PC-3 (cell line): ENCODE data around the gene KRT5. TPM values are rescaled to one million over a fixed set of nuclear protein-coding genes. Genes with fewer than 3 reads are reported as not detected.

Experiments used
- ATAC-seq: fragments of 200-7000 bp; cut with Tn5 transposase; 2 replicates; pipeline ENCODE4 v1.9.1; 2020; ENCODE audit warnings: mild to moderate bottlenecking, moderate library complexity
- Bru-seq: library from RNA; stranded (reverse); fragments of 400-500 nt; gene quantifications from one replicate; lab custom pipeline; 2021; lab: Mats Ljungman, UMichigan
- BruChase-seq, 2 experiments: library from RNA; stranded (reverse); fragments of 400-500 nt; gene quantifications; one replicate each; lab custom pipeline; 2021; lab: Mats Ljungman, UMichigan
- BruUV-seq: library from RNA; stranded (reverse); fragments of 400-500 nt; replicated peaks from 2 replicates; lab custom pipeline; 2021; lab: Mats Ljungman, UMichigan
- CTCF ChIA-PET: fragments of 300-600 bp; sonication (Branson Sonifier 250); formaldehyde crosslinking; loops from one replicate; lab custom pipeline; 2022; ENCODE audit warnings: antibody characterized with exemption; lab: Charles Lee
- POLR2A ChIA-PET: fragments of 300-600 bp; sonication (Branson Sonifier 250); formaldehyde crosslinking; loops from one replicate; lab custom pipeline; 2022; ENCODE audit warnings: antibody characterized with exemption; ENCODE audit not compliant: unreplicated experiment; lab: Charles Lee
- DNase-seq: peaks from one replicate; pipeline ENCODE4 v3.0.0-alpha.2; 2015
- H2AFZ ChIP-seq: fragments of 300-600 bp; sonication (generic); 2 replicates; pipeline ENCODE4 v1.6.0; 2016; ENCODE audit warnings: antibody characterized with exemption, low read length
- H3F3A ChIP-seq: fragments of 300-600 bp; sonication (generic); one replicate; pipeline ENCODE4 v1.6.0; 2017; ENCODE audit warnings: antibody characterized with exemption, low read length, control low read depth, mild to moderate bottlenecking; ENCODE audit not compliant: unreplicated experiment
- H3K27ac ChIP-seq: fragments of 300-600 bp; sonication (generic); 2 replicates; pipeline ENCODE4 v1.5.1; 2016; ENCODE audit warnings: mild to moderate bottlenecking, low read length
- H3K27me3 ChIP-seq: fragments of 300-600 bp; sonication (generic); 2 replicates; pipeline ENCODE4 v1.6.1; 2016; ENCODE audit warnings: low read length, mixed read lengths
- H3K36me3 ChIP-seq: fragments of 300-600 bp; sonication (generic); 2 replicates; pipeline ENCODE4 v1.6.1; 2016; ENCODE audit warnings: low read depth, mixed run types, low read length, mixed read lengths
- H3K4me1 ChIP-seq: fragments of 300-600 bp; sonication (generic); 2 replicates; pipeline ENCODE4 v1.5.1; 2016; ENCODE audit warnings: low read length; ENCODE audit not compliant: insufficient read depth
- H3K4me2 ChIP-seq: fragments of 300-600 bp; sonication (generic); 2 replicates; pipeline ENCODE4 v1.6.0; 2016; ENCODE audit warnings: low read length
- H3K4me3 ChIP-seq: fragments of 300-600 bp; sonication (generic); 2 replicates; pipeline ENCODE4 v1.5.1; 2016; ENCODE audit warnings: mild to moderate bottlenecking, low read length, mixed read lengths
- H3K79me2 ChIP-seq: fragments of 300-600 bp; sonication (generic); 2 replicates; pipeline ENCODE4 v1.6.1; 2017; ENCODE audit warnings: low read length, mixed read lengths
- H3K9ac ChIP-seq: fragments of 300-600 bp; sonication (generic); 2 replicates; pipeline ENCODE4 v1.6.0; 2016; ENCODE audit warnings: mild to moderate bottlenecking, low read length
- H3K9me2 ChIP-seq: fragments of 300-600 bp; sonication (generic); replicated peaks from 2 replicates; pipeline ENCODE4 v1.6.1; 2016; ENCODE audit warnings: mixed run types, low read length, mixed read lengths
- H3K9me3 ChIP-seq: fragments of 300-600 bp; sonication (generic); 2 replicates; pipeline ENCODE4 v1.6.1; 2016; ENCODE audit warnings: low read length, mixed read lengths
- H4K20me1 ChIP-seq: fragments of 300-600 bp; sonication (generic); 2 replicates; pipeline ENCODE4 v1.6.1; 2016; ENCODE audit warnings: low read length, mixed read lengths
- EZH2 ChIP-seq: fragments of 300-600 bp; sonication (generic); IDR thresholded peaks from one replicate; pipeline ENCODE4 v1.6.1; 2017; ENCODE audit warnings: antibody characterized with exemption, mild to moderate bottlenecking, low read length; ENCODE audit not compliant: unreplicated experiment
- EZH2phosphoT487 ChIP-seq: fragments of 300-600 bp; sonication (generic); IDR thresholded peaks from 2 replicates; pipeline ENCODE4 v1.6.1; 2018; ENCODE audit warnings: mild to moderate bottlenecking, antibody characterized with exemption, low read length, borderline replicate concordance
- intact Hi-C: fragments of 100-400 bp; cut with micrococcal nuclease; formaldehyde crosslinking; loops from 2 replicates; pipeline ENCODE4 v1.9.0; 2023
- long read RNA-seq: library from polyadenylated mRNA; unstranded; transcript quantifications from one replicate; pipeline ENCODE4 v2.0.0, GENCODE V29; 2021; ENCODE audit not compliant: unreplicated experiment
- total RNA-seq: library from RNA; depleted of rRNA; stranded (reverse); fragments of >200 nt; gene quantifications from 2 replicates; pipeline ENCODE4 v1.2.3, GENCODE V29; 2014; rRNA removed
- TF ChIP-seq, protein P1 (sequence below): fragments of 300-600 bp; sonication (generic); conservative IDR thresholded peaks from 2 replicates; pipeline ENCODE4 v1.5.1; 2017; ENCODE audit warnings: antibody characterized with exemption, low read depth, mild to moderate bottlenecking, low read length

KRT5 gene
- total RNA-seq: not detected in 2 replicates
- Bru-seq, nascent RNA: not detected
- BruChase-seq, experiment 1, labeled RNA remaining after a 6-hour chase: not detected
- not detected for BruChase-seq, experiment 2, labeled RNA remaining after a 2-hour chase
- long read RNA-seq, partial matches to known transcripts: 1 of 1 reads
- long read RNA-seq, other reads (novel, unspliced or antisense): 0 of 1 reads

DNA sequence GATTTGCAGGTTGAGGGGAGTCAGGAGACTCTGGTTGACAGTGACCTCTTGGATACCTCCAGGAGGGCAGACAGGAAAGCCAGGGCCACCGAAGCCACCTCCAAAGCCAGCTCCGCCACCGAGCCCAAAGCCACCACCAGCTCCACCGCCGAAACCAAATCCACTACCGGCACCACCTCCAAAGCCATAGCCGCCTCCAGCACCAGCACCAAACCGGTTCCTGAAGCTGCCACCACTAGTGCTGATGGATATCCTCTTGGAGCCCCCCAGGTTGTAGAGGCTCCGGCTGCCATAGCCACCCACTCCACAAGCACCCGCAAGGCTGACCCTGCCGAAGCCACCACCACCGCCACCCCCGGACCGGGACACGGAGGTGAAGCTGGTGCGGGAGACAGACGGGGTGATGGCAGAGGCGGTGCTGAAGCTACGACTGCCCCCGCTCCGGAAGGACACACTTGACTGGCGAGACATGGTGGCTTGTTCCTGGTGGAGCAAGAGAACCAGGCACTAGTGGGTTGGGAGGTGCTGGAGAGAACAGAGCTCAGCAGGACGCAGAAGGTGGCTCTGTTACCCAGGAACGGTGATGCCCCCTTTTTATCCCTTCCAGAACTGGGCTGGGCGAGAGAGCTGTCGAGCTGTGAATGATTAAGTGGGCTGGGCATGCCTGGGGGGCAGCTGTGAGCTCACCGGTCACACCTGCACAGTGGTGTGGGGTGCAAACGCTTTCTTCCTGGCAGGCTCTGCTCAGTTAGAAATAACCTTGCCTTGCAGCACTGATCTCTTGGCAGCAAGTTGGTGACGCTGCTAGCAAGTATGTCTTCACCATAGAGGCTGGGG, at the start of gene KRT5:
KRT5 (minus strand) TSS at position 569 of the 837 bp plus-strand sequence; CDS start at position 471, 98 bp downstream.
- no peak for DNase-seq
- no TSS peak for BruUV-seq
- TF ChIP-seq, protein P1, sequence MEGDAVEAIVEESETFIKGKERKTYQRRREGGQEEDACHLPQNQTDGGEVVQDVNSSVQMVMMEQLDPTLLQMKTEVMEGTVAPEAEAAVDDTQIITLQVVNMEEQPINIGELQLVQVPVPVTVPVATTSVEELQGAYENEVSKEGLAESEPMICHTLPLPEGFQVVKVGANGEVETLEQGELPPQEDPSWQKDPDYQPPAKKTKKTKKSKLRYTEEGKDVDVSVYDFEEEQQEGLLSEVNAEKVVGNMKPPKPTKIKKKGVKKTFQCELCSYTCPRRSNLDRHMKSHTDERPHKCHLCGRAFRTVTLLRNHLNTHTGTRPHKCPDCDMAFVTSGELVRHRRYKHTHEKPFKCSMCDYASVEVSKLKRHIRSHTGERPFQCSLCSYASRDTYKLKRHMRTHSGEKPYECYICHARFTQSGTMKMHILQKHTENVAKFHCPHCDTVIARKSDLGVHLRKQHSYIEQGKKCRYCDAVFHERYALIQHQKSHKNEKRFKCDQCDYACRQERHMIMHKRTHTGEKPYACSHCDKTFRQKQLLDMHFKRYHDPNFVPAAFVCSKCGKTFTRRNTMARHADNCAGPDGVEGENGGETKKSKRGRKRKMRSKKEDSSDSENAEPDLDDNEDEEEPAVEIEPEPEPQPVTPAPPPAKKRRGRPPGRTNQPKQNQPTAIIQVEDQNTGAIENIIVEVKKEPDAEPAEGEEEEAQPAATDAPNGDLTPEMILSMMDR: no peak
- TF ChIP-seq EZH2phosphoT487 (no peak), EZH2 (no peak)
- intact Hi-C loops: no loop called here
- Histone ChIP-seq H3K9me3 (no peaks in the 10 kb centered on the region), H3K79me2 (no peaks in the 10 kb centered on the region), H3K36me3 (no peaks in the 10 kb centered on the region), H3F3A (no peaks in the 10 kb centered on the region), H3K4me3 (no peak within 1 kb of the TSS), H3K9me2 (no peaks in the 10 kb centered on the region), H4K20me1 (no peaks in the 10 kb centered on the region), H3K9ac (no peak within 1 kb of the TSS), H3K27ac (no peak within 1 kb of the TSS), H3K27me3 (no peaks in the 10 kb centered on the region), H3K4me2 (peak within 1 kb of the TSS; percentile 42; the same call in 1 of the 2 replicates), H3K4me1 (peaks cover 27% of the 10 kb centered on the region), H2AFZ (no peak within 1 kb of the TSS)
- ChIA-PET POLR2A (no interaction called here), CTCF (no interaction called here)
- ATAC-seq: no peak

DNA sequence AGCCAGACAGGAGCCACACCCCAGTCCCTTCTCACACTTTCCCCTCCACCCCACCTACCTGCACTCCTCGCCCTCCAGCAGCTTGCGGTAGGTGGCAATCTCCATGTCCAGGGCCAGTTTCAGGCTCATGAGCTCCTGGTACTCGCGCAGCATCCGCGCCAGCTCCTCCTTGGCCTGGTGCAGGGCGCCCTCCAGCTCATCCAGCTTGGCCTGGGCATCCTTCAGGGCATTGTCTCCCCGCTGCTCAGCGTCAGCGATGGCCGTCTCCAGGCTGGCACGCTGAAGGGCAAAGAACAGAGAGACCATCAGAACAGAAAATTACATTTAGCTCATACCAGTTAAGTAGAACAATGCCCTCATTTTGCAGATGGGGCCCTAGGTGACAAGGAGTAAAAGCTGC, 47.9 kb upstream of the KRT5 start:
- Histone ChIP-seq H3F3A (no peaks in the 10 kb centered on the region), H3K9me2 (no peaks in the 10 kb centered on the region), H2AFZ (no peak overlapping the region), H3K4me1 (no peaks in the 10 kb centered on the region), H3K36me3 (no peaks in the 10 kb centered on the region), H3K9me3 (no peaks in the 10 kb centered on the region), H4K20me1 (no peaks in the 10 kb centered on the region), H3K4me2 (no peak overlapping the region), H3K4me3 (no peak overlapping the region), H3K9ac (no peak overlapping the region), H3K27ac (no peak overlapping the region), H3K27me3 (peaks cover 59% of the 10 kb centered on the region), H3K79me2 (no peaks in the 10 kb centered on the region)
- TF ChIP-seq EZH2: no peak
- TF ChIP-seq EZH2phosphoT487: no peak
- TF ChIP-seq, protein P1: no peak
- BruUV-seq: no TSS peak
- POLR2A ChIA-PET: no interaction called here
- intact Hi-C loops: no loop called here
- ATAC-seq (no peak), DNase-seq (no peak)
- CTCF ChIA-PET: no interaction called here
